Keratinocyte (primary cell): ENCODE results near the gene TLE1.

Experiments used
- CTCF ChIP-seq, 3 experiments: IDR thresholded peaks in 1 of 3; conservative IDR thresholded peaks in 1 of 3; optimal IDR thresholded peaks in 1 of 3; 2 replicates in 2 of 3; 3 replicates in 1 of 3; pipeline versions ENCODE3 to v1.5.1; 2011; ENCODE audit warnings: low read length in 3 of 3, mild to moderate bottlenecking in 3 of 3, moderate library complexity in 2 of 3, control low read depth in 1 of 3, inconsistent platforms in 1 of 3; ENCODE audit not compliant: insufficient read depth in 2 of 3; ENCODE audit errors: extremely low read depth in 1 of 3
- EZH2 ChIP-seq: IDR thresholded peaks from one replicate; pipeline ENCODE4 v1.6.1; 2012; ENCODE audit warnings: inconsistent platforms, mild to moderate bottlenecking, low read length, moderate library complexity

- TF ChIP-seq CTCF (optimal IDR thresholded peaks at IDR 0.05 in 1 of 3, IDR thresholded peaks at IDR 0.05 in 1 of 3, conservative IDR thresholded peaks at IDR 0.05 in 1 of 3; ENCODE audit: extremely low read depth in 1 of 3, insufficient read depth in 2 of 3, low read length in 3 of 3) (no peak), EZH2 (no peak)
Observed at GRCh38 chr9:81626511-81626910, 62.8 kb downstream of the TLE1 start.
